Right atrium auricular region (tissue), 2 donors: ENCODE results near the gene TWF2. TPM values are rescaled to one million over a fixed set of nuclear protein-coding genes. Genes with fewer than 3 reads are reported as not detected.

Source experiments
- DNase-seq: peaks from one replicate; pipeline ENCODE4 v3.0.0-alpha.2; 2019; ENCODE audit warnings: low spot score
- H3K27ac ChIP-seq, 2 donors: fragments of 200-600 bp; sonication (generic); 1 replicate in 1 of 2; 2 replicates in 1 of 2; pipeline ENCODE4 v1.5.1; 2016 to 2019
- H3K27me3 ChIP-seq, 2 donors: fragments of 200-600 bp; sonication (generic); one replicate each; pipeline versions ENCODE4 v1.5.1 to v1.6.0; 2017 to 2019
- H3K36me3 ChIP-seq: fragments of 200-600 bp; sonication (generic); one replicate; pipeline ENCODE4 v1.5.1; 2016
- H3K4me1 ChIP-seq, 2 donors: fragments of 200-600 bp; sonication (generic); one replicate each; pipeline versions ENCODE4 v1.5.1 to v1.6.0; 2017 to 2019
- H3K4me3 ChIP-seq, 2 donors: fragments of 200-600 bp; sonication (generic); 1 replicate in 1 of 2; 2 replicates in 1 of 2; pipeline ENCODE4 v1.5.1; 2017 to 2019; ENCODE audit warnings: mild to moderate bottlenecking in 1 of 2, moderate library complexity in 1 of 2
- H3K9me3 ChIP-seq, 2 donors: fragments of 200-600 bp; sonication (generic); one replicate each; pipeline ENCODE4 v1.5.1; 2019
- CTCF ChIP-seq, 2 donors: fragments of 200-600 bp; sonication (generic); IDR thresholded peaks; one replicate each; pipeline ENCODE4 v1.5.1; 2019; ENCODE audit warnings: antibody characterized with exemption in 2 of 2
- total RNA-seq, 2 donors: library from RNA; depleted of rRNA; stranded (reverse); fragments of >200 nt; gene quantifications; one replicate each; pipeline ENCODE4 v1.1.0, GENCODE V29; 2016

TWF2 gene
- total RNA-seq, 2 donors from 2014 or later = 54.4 to 58.6 TPM

GRCh38 chr3:52254608-52255007 is 15.7 kb upstream of the TWF2 start:
- no peaks in the 10 kb centered on the region for H3K9me3 ChIP-seq
- no peak for TF ChIP-seq CTCF (IDR thresholded peaks at IDR 0.05)
- peaks cover 87% of the 10 kb centered on the region for H3K36me3 ChIP-seq
- peak; percentile 32 for DNase-seq
- H3K27me3 ChIP-seq = no peaks in the 10 kb centered on the region
- H3K4me3 ChIP-seq = no peak overlapping the region
- H3K4me1 ChIP-seq = no peaks in the 10 kb centered on the region
- H3K27ac ChIP-seq = no peak overlapping the region

GRCh38 chr3:52253314-52254304 is 14.7 kb upstream of the TWF2 start:
- H3K4me1 ChIP-seq = peaks cover 0 to 5% of the 10 kb centered on the region in 2 donors
- no peak for TF ChIP-seq CTCF (IDR thresholded peaks at IDR 0.05)
- DNase-seq = peak; percentile 62
- H3K27me3 ChIP-seq = no peaks in the 10 kb centered on the region
- H3K27ac ChIP-seq = peak overlapping the region in 1 of 2 donors; percentile 43
- no peak overlapping the region for H3K4me3 ChIP-seq
- no peaks in the 10 kb centered on the region for H3K9me3 ChIP-seq
- H3K36me3 ChIP-seq = peaks cover 79% of the 10 kb centered on the region

- DNase-seq = peak; percentile 48
- peaks cover 0 to 22% of the 10 kb centered on the region in 2 donors for H3K4me1 ChIP-seq
- no peaks in the 10 kb centered on the region for H3K9me3 ChIP-seq
- H3K36me3 ChIP-seq = peaks cover 44% of the 10 kb centered on the region
- no peak for TF ChIP-seq CTCF (IDR thresholded peaks at IDR 0.05)
- H3K27me3 ChIP-seq = no peaks in the 10 kb centered on the region
- no peak overlapping the region for H3K27ac ChIP-seq
- no peak overlapping the region for H3K4me3 ChIP-seq
Measured at GRCh38 chr3:52250122-52250521, 11.2 kb upstream of the TWF2 start.

GRCh38 chr3:52249683-52250082 is 10.7 kb upstream of the TWF2 start:
- no peak overlapping the region for H3K27ac ChIP-seq
- H3K36me3 ChIP-seq = peaks cover 40% of the 10 kb centered on the region
- no peaks in the 10 kb centered on the region for H3K27me3 ChIP-seq
- DNase-seq = peak; percentile 56
- H3K4me3 ChIP-seq = no peak overlapping the region
- peaks cover 0 to 26% of the 10 kb centered on the region in 2 donors for H3K4me1 ChIP-seq
- no peaks in the 10 kb centered on the region for H3K9me3 ChIP-seq
- TF ChIP-seq CTCF (IDR thresholded peaks at IDR 0.05) = no peak

GRCh38 chr3:52248816-52249547 is 10.0 kb upstream of the TWF2 start:
- H3K27ac ChIP-seq = no peak overlapping the region
- no peaks in the 10 kb centered on the region for H3K9me3 ChIP-seq
- no peak for TF ChIP-seq CTCF (IDR thresholded peaks at IDR 0.05)
- peaks cover 33% of the 10 kb centered on the region for H3K36me3 ChIP-seq
- no peak overlapping the region for H3K4me3 ChIP-seq
- peaks cover 0 to 33% of the 10 kb centered on the region in 2 donors for H3K4me1 ChIP-seq
- no peaks in the 10 kb centered on the region for H3K27me3 ChIP-seq
- DNase-seq = peak; percentile 60
